Brain microvascular endothelial cell (primary cell): ENCODE results near the gene GFY.
"Not testable (repeated sequence)": the region's sequence is repeated elsewhere in the genome, so short reads cannot be mapped to it uniquely, and the experiment has no call there.

Source experiments
- DNase-seq: peaks from one replicate; pipeline ENCODE4 v3.0.0-alpha.2; 2020
- H3K27ac ChIP-seq: fragments of 250-450 bp; sonication (Bioruptor Pico); 2 replicates; pipeline ENCODE4 v1.5.1; 2020; ENCODE audit warnings: mild to moderate bottlenecking, moderate library complexity
- H3K27me3 ChIP-seq: fragments of 250-450 bp; sonication (Bioruptor Pico); replicated peaks from 2 replicates; pipeline ENCODE4 v1.5.1; 2020; ENCODE audit warnings: mild to moderate bottlenecking
- H3K36me3 ChIP-seq: fragments of 250-450 bp; sonication (Bioruptor Pico); replicated peaks from 2 replicates; pipeline ENCODE4 v1.5.1; 2020; ENCODE audit warnings: mild to moderate bottlenecking
- H3K4me3 ChIP-seq: 2 replicates; pipeline ENCODE4 v1.5.1; 2011; ENCODE audit warnings: low read depth, mild to moderate bottlenecking, control low read depth, low read length, moderate library complexity
- CTCF ChIP-seq: IDR thresholded peaks from 2 replicates; pipeline ENCODE4 v1.5.1; 2011; ENCODE audit warnings: low read depth, mild to moderate bottlenecking, moderate library complexity, low read length, control low read depth, inconsistent platforms; ENCODE audit errors: missing control alignments
- in situ Hi-C: cut with HindIII; loops from 2 replicates; pipeline ENCODE4 v1.10.0; 2017; ENCODE audit warnings: low sequenced_read_pairs, low pct_ligation_motif_present

The GFY gene

GRCh38 chr19:49468746-49469447, 43.7 kb downstream of the GFY start:
- TF ChIP-seq CTCF = no peak
- no peak overlapping the region for H3K27ac ChIP-seq

GRCh38 chr19:49469828-49470614, 44.8 kb downstream of the GFY start:
- Histone ChIP-seq H3K4me3 (no peak overlapping the region), H3K27me3 (no peaks in the 10 kb centered on the region), H3K27ac (no peak overlapping the region), H3K36me3 (peaks cover 10% of the 10 kb centered on the region)
- in situ Hi-C loops = no loop called here
- TF ChIP-seq CTCF = peak; percentile 16
- DNase-seq = no peak

More at GRCh38 chr19:49468746-49469447, 43.7 kb downstream of the GFY start:
- in situ Hi-C loops = no loop called here
- DNase-seq = no peak
- Histone ChIP-seq H3K4me3 (no peak overlapping the region), H3K36me3 (peaks cover 10% of the 10 kb centered on the region), H3K27me3 (no peaks in the 10 kb centered on the region)

- Histone ChIP-seq H3K4me3 (no peak overlapping the region), H3K27me3 (no peaks in the 10 kb centered on the region), H3K36me3 (peaks cover 10% of the 10 kb centered on the region), H3K27ac (no peak overlapping the region)
- DNase-seq = no peak
- in situ Hi-C loops = no loop called here
- TF ChIP-seq CTCF = no peak
Observed at GRCh38 chr19:49470615-49470978, 45.4 kb downstream of the GFY start.

- Histone ChIP-seq H3K36me3 (peaks cover 6% of the 10 kb centered on the region), H3K27ac (no peak overlapping the region), H3K27me3 (no peaks in the 10 kb centered on the region), H3K4me3 (no peak overlapping the region)
- no peak for TF ChIP-seq CTCF
- in situ Hi-C loops = no loop called here
- DNase-seq = no peak
Observed at GRCh38 chr19:49472936-49473335, 47.7 kb downstream of the GFY start.

DNA sequence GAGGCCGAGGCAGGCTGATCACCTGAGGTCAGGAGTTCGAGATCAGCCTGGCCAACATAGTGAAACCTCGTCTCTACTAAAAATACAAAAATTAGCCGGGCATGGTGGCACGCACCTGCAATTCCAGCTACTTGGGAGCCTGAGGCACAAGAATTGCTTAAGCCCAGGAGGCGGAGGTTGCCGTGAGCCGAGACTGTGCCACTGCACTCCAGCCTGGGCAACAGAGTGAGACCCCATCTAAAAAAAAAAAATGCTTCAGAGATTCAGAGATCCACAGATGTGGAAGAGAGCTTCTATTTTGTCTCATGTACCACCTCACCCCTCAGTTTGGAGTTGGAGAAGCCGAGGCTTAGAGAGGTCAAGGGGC, 48.3 kb downstream of the GFY start:
- H3K27ac ChIP-seq, H3K36me3 ChIP-seq, in situ Hi-C loops, DNase-seq, H3K27me3 ChIP-seq: not testable (repeated sequence)
- peak overlapping the region; percentile 73 for H3K4me3 ChIP-seq

DNA sequence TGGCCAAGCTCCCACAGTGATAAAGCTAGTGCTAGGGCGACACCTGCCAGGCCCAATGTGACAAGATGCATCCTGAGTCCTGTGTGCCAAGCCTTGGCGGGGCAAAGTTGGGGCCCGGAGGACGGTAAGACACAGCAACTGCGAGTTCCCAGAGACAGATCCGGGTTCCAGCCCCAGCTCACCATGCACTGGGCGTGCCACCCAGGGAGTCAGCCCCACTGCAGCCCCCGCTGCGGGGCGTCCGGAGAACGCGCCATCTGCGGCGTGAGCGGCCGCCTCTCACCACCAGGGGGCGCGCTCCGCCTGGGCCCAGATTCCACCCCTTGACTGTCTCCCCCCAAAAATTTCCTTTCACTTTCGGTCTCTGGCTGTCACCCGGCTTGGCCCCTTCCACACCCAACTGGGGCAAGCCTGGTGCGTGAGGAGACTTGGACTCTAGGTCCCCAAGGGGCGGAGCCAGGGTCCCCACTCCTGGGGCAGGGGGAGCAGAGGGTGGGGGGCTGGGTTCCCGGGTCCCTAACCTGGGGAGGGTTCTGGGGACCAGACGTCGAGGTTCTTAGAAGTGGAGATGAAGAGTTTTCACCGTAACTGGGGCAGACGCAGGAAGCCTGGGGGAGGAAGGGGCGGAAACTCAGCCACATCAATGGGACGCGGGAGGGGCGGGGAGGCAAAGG, 48.8 kb downstream of the GFY start, which contains the start of gene FLT3LG:
FLT3LG (plus strand) TSS at position 348 of the 674 bp plus-strand sequence. CDS start 425 bp downstream, outside the sequence.
- Histone ChIP-seq H3K27ac (peak within 1 kb of the TSS; percentile 42), H3K27me3 (no peaks in the 10 kb centered on the region), H3K4me3 (peak within 1 kb of the TSS; percentile 73), H3K36me3 (peaks cover 5% of the 10 kb centered on the region)
- TF ChIP-seq CTCF = peak; percentile 85
- in situ Hi-C loops = no loop called here
- peak; percentile 39 for DNase-seq
